A673 (cell line): Measurements from ENCODE around the gene TTC7B. TPM values are rescaled to one million over a fixed set of nuclear protein-coding genes. Genes with fewer than 3 reads are reported as not detected.

Experiments used
- BruUV-seq: library from RNA; stranded (reverse); fragments of 400-500 nt; replicated peaks from 2 replicates; lab custom pipeline; 2021; lab: Mats Ljungman, UMichigan
- CTCF ChIA-PET: fragments of 300-600 bp; sonication (Branson Sonifier 250); formaldehyde crosslinking; loops from one replicate; lab custom pipeline; 2022; ENCODE audit warnings: antibody characterized with exemption; lab: Charles Lee
- POLR2A ChIA-PET: fragments of 300-600 bp; sonication (Branson Sonifier 250); formaldehyde crosslinking; loops from one replicate; lab custom pipeline; 2022; ENCODE audit warnings: antibody characterized with exemption; ENCODE audit not compliant: low non-redundant PET; lab: Charles Lee
- DNase-seq: peaks from one replicate; pipeline ENCODE4 v3.0.0-alpha.2; 2015; ENCODE audit warnings: low spot score
- H3K27ac ChIP-seq: fragments of 200-600 bp; sonication (generic); 2 replicates; pipeline ENCODE4 v1.5.1; 2016; ENCODE audit warnings: mixed run types, low read depth, mild to moderate bottlenecking, mixed read lengths, antibody characterized with exemption, low read length; ENCODE audit not compliant: poor library complexity, severe bottlenecking
- H3K27me3 ChIP-seq: fragments of 200-600 bp; sonication (generic); replicated peaks from 2 replicates; pipeline ENCODE4 v1.6.1; 2017; ENCODE audit warnings: mixed run types, low read depth, mild to moderate bottlenecking, mixed read lengths, antibody characterized with exemption, low read length; ENCODE audit not compliant: insufficient read depth, poor library complexity
- H3K36me3 ChIP-seq: fragments of 200-600 bp; sonication (generic); 2 replicates; pipeline ENCODE4 v1.6.1; 2016; ENCODE audit warnings: mixed run types, mild to moderate bottlenecking, mixed read lengths, antibody characterized with exemption, low read length; ENCODE audit not compliant: insufficient read depth, poor library complexity, severe bottlenecking
- H3K4me1 ChIP-seq: fragments of 200-600 bp; sonication (generic); 2 replicates; pipeline ENCODE4 v1.6.1; 2017; ENCODE audit warnings: mixed run types, mild to moderate bottlenecking, mixed read lengths, antibody characterized with exemption, low read length; ENCODE audit not compliant: insufficient read depth, poor library complexity, severe bottlenecking
- H3K4me3 ChIP-seq: fragments of 200-600 bp; sonication (generic); 2 replicates; pipeline ENCODE4 v1.5.1; 2016; ENCODE audit warnings: low read depth, mixed run types, mild to moderate bottlenecking, mixed read lengths, low read length; ENCODE audit not compliant: poor library complexity, severe bottlenecking
- H3K9me3 ChIP-seq: fragments of 200-600 bp; sonication (generic); 2 replicates; pipeline ENCODE4 v1.6.1; 2016; ENCODE audit warnings: mixed run types, low read depth, mild to moderate bottlenecking, mixed read lengths, antibody characterized with exemption, low read length; ENCODE audit not compliant: poor library complexity, severe bottlenecking
- EZH2 ChIP-seq: fragments of 200-600 bp; sonication (generic); IDR thresholded peaks from 2 replicates; pipeline ENCODE4 v1.6.1; 2017; ENCODE audit warnings: borderline replicate concordance, low read depth, mild to moderate bottlenecking, mixed read lengths, antibody characterized with exemption, low read length; ENCODE audit not compliant: poor library complexity, severe bottlenecking
- intact Hi-C: fragments of 100-400 bp; cut with micrococcal nuclease; formaldehyde crosslinking; loops from one replicate; pipeline ENCODE4 v1.10.0; 2022; ENCODE audit not compliant: unreplicated experiment
- total RNA-seq: library from RNA; stranded (reverse); gene quantifications from 2 replicates; pipeline ENCODE4 v1.2.3, GENCODE V29; 2021
- TF ChIP-seq, protein P1 (sequence below): fragments of 300-800, 200-600 bp; sonication (generic); conservative IDR thresholded peaks from 2 replicates; pipeline ENCODE4 v1.5.1; 2017; ENCODE audit warnings: low read depth, mild to moderate bottlenecking, antibody characterized with exemption, low read length, moderate library complexity, mixed read lengths

Gene TTC7B
- total RNA-seq, 1 experiment from 2014 or later = 39.2 TPM

DNA sequence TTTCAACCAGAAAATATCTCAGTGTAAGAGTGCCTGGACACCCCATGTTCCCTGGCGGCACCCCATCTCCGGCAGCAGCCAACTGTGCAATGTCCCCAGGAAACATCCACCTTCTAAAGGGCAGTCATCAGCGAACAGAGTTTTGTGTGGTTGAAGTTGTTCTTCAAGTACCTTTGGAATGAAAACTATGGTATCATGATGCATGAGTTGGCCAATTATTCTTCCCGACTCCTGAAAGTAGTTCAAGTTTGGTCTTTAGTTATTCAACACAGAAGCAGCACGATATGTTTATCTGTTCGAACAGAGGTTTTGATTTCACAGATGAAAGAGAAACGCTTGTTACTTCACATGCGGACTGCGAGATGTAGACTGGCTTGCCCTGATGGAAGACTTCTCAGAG, 21.1 kb upstream of the TTC7B start:
- no peak for TF ChIP-seq EZH2
- TF ChIP-seq, protein P1, sequence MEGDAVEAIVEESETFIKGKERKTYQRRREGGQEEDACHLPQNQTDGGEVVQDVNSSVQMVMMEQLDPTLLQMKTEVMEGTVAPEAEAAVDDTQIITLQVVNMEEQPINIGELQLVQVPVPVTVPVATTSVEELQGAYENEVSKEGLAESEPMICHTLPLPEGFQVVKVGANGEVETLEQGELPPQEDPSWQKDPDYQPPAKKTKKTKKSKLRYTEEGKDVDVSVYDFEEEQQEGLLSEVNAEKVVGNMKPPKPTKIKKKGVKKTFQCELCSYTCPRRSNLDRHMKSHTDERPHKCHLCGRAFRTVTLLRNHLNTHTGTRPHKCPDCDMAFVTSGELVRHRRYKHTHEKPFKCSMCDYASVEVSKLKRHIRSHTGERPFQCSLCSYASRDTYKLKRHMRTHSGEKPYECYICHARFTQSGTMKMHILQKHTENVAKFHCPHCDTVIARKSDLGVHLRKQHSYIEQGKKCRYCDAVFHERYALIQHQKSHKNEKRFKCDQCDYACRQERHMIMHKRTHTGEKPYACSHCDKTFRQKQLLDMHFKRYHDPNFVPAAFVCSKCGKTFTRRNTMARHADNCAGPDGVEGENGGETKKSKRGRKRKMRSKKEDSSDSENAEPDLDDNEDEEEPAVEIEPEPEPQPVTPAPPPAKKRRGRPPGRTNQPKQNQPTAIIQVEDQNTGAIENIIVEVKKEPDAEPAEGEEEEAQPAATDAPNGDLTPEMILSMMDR = no peak
- Histone ChIP-seq H3K9me3 (no peaks in the 10 kb centered on the region), H3K27me3 (no peaks in the 10 kb centered on the region), H3K4me3 (no peak overlapping the region), H3K4me1 (no peaks in the 10 kb centered on the region), H3K27ac (no peak overlapping the region), H3K36me3 (no peaks in the 10 kb centered on the region)
- CTCF ChIA-PET = no interaction called here
- intact Hi-C loops = no loop called here
- DNase-seq = no peak
- POLR2A ChIA-PET = no interaction called here
- no TSS peak for BruUV-seq

DNA sequence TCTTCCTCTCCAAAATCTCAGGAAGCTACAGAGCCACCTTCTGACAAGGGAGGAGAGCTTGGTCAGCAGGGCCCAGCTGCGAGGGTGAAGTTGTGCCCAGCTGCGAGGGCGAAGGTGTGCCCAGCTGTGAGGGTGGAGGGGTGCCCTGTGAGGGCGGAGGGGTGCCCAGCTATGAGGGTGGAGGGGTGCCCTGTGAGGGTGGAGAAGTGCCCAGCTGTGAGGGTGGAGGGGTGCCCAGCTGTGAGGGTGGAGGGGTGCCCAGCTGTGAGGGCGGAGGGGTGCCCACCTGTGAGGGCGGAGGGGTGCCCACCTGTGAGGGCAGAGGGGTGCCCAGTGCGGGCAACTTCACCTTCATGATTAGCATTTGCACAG, 20.4 kb upstream of the TTC7B start:
- no peak overlapping the region for H3K27ac ChIP-seq
- DNase-seq = no peak
- POLR2A ChIA-PET = no interaction called here
- intact Hi-C loops = no loop called here
- no peak overlapping the region for H3K4me3 ChIP-seq
- BruUV-seq = no TSS peak
- no peaks in the 10 kb centered on the region for H3K9me3 ChIP-seq
- no peaks in the 10 kb centered on the region for H3K27me3 ChIP-seq
- no peak for TF ChIP-seq EZH2
- TF ChIP-seq, protein P1 = no peak
- no peaks in the 10 kb centered on the region for H3K4me1 ChIP-seq
- CTCF ChIA-PET = no interaction called here
- no peaks in the 10 kb centered on the region for H3K36me3 ChIP-seq

DNA sequence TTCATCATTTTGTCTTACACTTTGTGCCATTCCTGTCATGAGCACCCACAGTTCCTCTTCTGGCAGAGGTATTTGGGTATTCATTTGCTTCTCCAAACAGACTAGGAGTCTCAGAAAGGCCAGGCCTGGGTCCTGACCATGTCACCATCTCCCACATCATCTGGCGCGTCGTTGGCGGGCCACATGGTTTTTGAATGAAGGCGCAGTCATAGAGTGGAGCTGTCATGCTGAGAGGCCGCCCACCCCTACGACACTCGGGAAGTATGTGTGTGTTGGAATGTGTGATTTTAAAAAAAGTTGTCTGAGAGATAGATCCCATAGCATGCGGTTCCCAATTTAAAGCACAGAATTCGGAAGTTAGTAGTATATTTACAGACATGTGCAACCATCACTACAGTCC, 15.6 kb upstream of the TTC7B start:
- H3K9me3 ChIP-seq = no peaks in the 10 kb centered on the region
- H3K4me3 ChIP-seq = no peak overlapping the region
- CTCF ChIA-PET = no interaction called here
- intact Hi-C loops = no loop called here
- BruUV-seq = no TSS peak
- H3K27ac ChIP-seq = no peak overlapping the region
- H3K36me3 ChIP-seq = no peaks in the 10 kb centered on the region
- TF ChIP-seq, protein P1 = no peak
- no peak for TF ChIP-seq EZH2
- H3K27me3 ChIP-seq = no peaks in the 10 kb centered on the region
- DNase-seq = no peak
- H3K4me1 ChIP-seq = no peaks in the 10 kb centered on the region
- POLR2A ChIA-PET = no interaction called here
